ENCODE measurements around the gene NRXN3. TPM values are rescaled to one million over a fixed set of nuclear protein-coding genes. Genes with fewer than 3 reads are reported as not detected.

Gene NRXN3
- polyA plus RNA-seq, 1 of the 3 experiments (the other 2 are of a cell fraction), result 1.6 TPM

DNA sequence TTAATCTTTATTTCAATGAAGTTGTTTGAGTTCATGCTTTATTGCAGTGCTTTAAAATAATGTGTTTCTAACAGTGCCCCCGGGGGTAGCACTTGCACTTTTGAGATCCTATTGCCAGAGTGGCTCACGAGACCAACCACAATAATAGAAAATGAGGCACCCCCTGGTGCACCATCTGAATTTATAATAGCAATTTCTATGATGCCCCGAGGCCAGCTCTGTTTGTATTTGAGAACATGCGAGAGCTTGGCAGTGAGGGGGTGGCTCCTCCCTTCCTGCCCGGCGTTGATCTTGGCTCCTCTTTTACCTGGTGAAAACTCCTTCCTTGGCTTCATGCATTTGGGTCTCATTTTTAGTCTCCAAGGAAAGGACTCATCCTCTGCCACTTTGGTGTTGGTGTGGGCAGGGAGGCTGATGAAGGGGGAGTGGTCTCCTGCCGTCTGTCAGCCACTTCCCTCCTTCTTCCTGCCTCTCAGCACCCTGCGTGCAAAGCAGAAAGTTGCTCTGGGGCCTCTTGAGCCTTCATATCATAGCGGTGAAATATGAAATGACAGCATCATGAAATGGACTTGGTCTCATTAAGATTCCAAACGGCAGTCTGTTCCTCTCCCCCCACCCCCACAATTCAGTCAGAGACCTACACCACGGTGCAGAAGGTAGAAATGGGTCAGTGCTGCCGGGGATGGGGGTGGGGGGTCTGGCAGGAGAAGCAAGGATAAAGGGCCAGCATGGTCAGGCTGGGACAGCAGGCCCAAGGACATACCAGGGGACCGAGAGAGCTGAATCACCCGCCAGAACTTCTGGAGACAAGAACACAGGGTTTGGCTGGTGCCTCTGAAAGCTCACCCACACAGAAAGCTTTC is 17.7 kb upstream of the NRXN3 start:
- Histone ChIP-seq H4K20me1 (ENCODE audit: insufficient read depth) (no peaks in the 10 kb centered on the region), H3K4me1 (ENCODE audit: control insufficient read depth in 1 of 2, insufficient read depth in 2 of 2, low read depth in 1 of 2, low read length in 1 of 2) (peaks cover 0 to 6% of the 10 kb centered on the region in 2 experiments; a peak in 1 of 4 replicates), H3K9me2 (no peaks in the 10 kb centered on the region), H3K79me2 (ENCODE audit: insufficient read depth) (no peaks in the 10 kb centered on the region), H3K9me3 (no peaks in the 10 kb centered on the region), H3K9ac (no peak overlapping the region), H3K36me3 (replicated peaks in 1 of 2; ENCODE audit: control insufficient read depth in 1 of 2, insufficient read depth in 2 of 2, low read length in 1 of 2) (no peaks in the 10 kb centered on the region), H2AFZ (ENCODE audit: low read depth) (no peak overlapping the region), H3K4me2 (no peak overlapping the region), H3K4me3 (ENCODE audit: low read depth in 2 of 2, low read length in 1 of 2) (no peak overlapping the region), H3K27ac (ENCODE audit: low read depth in 2 of 2, low read length in 1 of 2) (no peak overlapping the region), H3K27me3 (ENCODE audit: insufficient read depth) (no peaks in the 10 kb centered on the region), H3F3A (replicated peaks; ENCODE audit: insufficient read depth) (no peaks in the 10 kb centered on the region)
- 33% methylated on average over 14 of the region's 14 CpGs for WGBS (ENCODE audit: low lambda C conversion rate)
- ChIA-PET CTCF (interaction anchor here (0.7 to 1.5 kb wide), 5 partner anchors 17 to 293 kb away, joined by 3 to 15 read pairs (median 3); no protein-coding TSS in a partner anchor), POLR2A (no interaction called here)
- DNase-seq, result no peak
- TF ChIP-seq USF1 (IDR thresholded peaks at IDR 0.05; ENCODE audit: borderline replicate concordance, low read depth) (no peak), NRF1 (IDR thresholded peaks at IDR 0.05; ENCODE audit: low read depth, low read length) (no peak), IRF3 (IDR thresholded peaks at IDR 0.05; ENCODE audit: low read depth, low read length) (no peak)

GRCh38 chr14:78153064-78153341 is 17.2 kb upstream of the NRXN3 start:
- Histone ChIP-seq H3K27ac (ENCODE audit: low read depth in 2 of 2, low read length in 1 of 2) (no peak overlapping the region), H3K4me3 (ENCODE audit: low read depth in 2 of 2, low read length in 1 of 2) (no peak overlapping the region), H3K27me3 (ENCODE audit: insufficient read depth) (no peaks in the 10 kb centered on the region), H3K79me2 (ENCODE audit: insufficient read depth) (no peaks in the 10 kb centered on the region), H3F3A (replicated peaks; ENCODE audit: insufficient read depth) (no peaks in the 10 kb centered on the region), H2AFZ (ENCODE audit: low read depth) (no peak overlapping the region), H3K9ac (no peak overlapping the region), H3K9me2 (no peaks in the 10 kb centered on the region), H3K4me1 (ENCODE audit: control insufficient read depth in 1 of 2, insufficient read depth in 2 of 2, low read depth in 1 of 2, low read length in 1 of 2) (peaks cover 0 to 9% of the 10 kb centered on the region in 2 experiments; a peak in 1 of 4 replicates), H3K36me3 (replicated peaks in 1 of 2; ENCODE audit: control insufficient read depth in 1 of 2, insufficient read depth in 2 of 2, low read length in 1 of 2) (no peaks in the 10 kb centered on the region), H3K9me3 (no peaks in the 10 kb centered on the region), H3K4me2 (no peak overlapping the region), H4K20me1 (ENCODE audit: insufficient read depth) (no peaks in the 10 kb centered on the region)
- POLR2A ChIA-PET, result no interaction called here
- no peak for DNase-seq
- CTCF ChIA-PET, result interaction anchor here (0.7 to 1.5 kb wide), 5 partner anchors 18 to 294 kb away, joined by 3 to 15 read pairs (median 3); no protein-coding TSS in a partner anchor
- TF ChIP-seq RAD21 (IDR thresholded peaks at IDR 0.05; ENCODE audit: low read length) (peak; percentile 55), TEAD4 (IDR thresholded peaks at IDR 0.05; ENCODE audit: borderline replicate concordance, insufficient read depth) (no peak)

DNA sequence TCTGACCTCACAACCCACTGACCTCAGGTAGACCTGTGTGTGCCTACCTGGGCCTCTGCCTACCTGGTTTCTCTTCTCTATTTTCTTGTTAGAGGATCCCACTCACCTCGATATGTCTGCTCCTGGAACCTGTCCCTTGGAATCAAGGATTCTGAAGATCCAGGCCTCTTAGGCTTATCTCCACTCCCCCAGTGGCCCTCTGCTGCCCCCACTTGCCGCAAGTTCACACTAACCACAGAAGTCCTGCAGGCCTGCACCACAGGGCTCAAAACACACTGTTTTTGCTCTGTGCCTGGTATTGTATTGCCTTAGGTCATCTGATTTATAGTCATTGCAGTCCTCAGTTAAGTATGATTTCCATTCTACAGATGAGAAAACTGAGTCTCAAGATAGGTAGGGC is 15.3 kb upstream of the NRXN3 start:
- WGBS (ENCODE audit: low lambda C conversion rate), result 28% methylated on average over 2 of the region's 2 CpGs

More for the DNA sequence above, 15.3 kb upstream of the NRXN3 start:
- Histone ChIP-seq H3K79me2 (ENCODE audit: insufficient read depth) (no peaks in the 10 kb centered on the region), H3K4me1 (ENCODE audit: control insufficient read depth in 1 of 2, insufficient read depth in 2 of 2, low read depth in 1 of 2, low read length in 1 of 2) (peaks cover 0 to 9% of the 10 kb centered on the region in 2 experiments; a peak in 1 of 4 replicates), H3K4me2 (no peak overlapping the region), H3K9me2 (no peaks in the 10 kb centered on the region), H3K9me3 (no peaks in the 10 kb centered on the region), H2AFZ (ENCODE audit: low read depth) (no peak overlapping the region), H3K9ac (no peak overlapping the region), H4K20me1 (ENCODE audit: insufficient read depth) (no peaks in the 10 kb centered on the region), H3K27ac (ENCODE audit: low read depth in 2 of 2, low read length in 1 of 2) (no peak overlapping the region), H3F3A (replicated peaks; ENCODE audit: insufficient read depth) (no peaks in the 10 kb centered on the region), H3K4me3 (ENCODE audit: low read depth in 2 of 2, low read length in 1 of 2) (no peak overlapping the region), H3K27me3 (ENCODE audit: insufficient read depth) (no peaks in the 10 kb centered on the region), H3K36me3 (replicated peaks in 1 of 2; ENCODE audit: control insufficient read depth in 1 of 2, insufficient read depth in 2 of 2, low read length in 1 of 2) (no peaks in the 10 kb centered on the region)
- CTCF ChIA-PET, result interaction anchor here (1.0 to 1.9 kb wide), 8 partner anchors 9 to 412 kb away, joined by 3 to 6 read pairs (median 4); no protein-coding TSS in a partner anchor
- POLR2A ChIA-PET, result no interaction called here
- TF ChIP-seq RAD21 (IDR thresholded peaks at IDR 0.05; ENCODE audit: low read length) (peak; percentile 49), SIN3A (IDR thresholded peaks at IDR 0.05; ENCODE audit: borderline replicate concordance, low read depth, low read length) (no peak)
- no peak for DNase-seq

Data from SK-N-SH (cell line).